Measurements from ENCODE around the gene ADAMTS16.

The ADAMTS16 gene, protein sequence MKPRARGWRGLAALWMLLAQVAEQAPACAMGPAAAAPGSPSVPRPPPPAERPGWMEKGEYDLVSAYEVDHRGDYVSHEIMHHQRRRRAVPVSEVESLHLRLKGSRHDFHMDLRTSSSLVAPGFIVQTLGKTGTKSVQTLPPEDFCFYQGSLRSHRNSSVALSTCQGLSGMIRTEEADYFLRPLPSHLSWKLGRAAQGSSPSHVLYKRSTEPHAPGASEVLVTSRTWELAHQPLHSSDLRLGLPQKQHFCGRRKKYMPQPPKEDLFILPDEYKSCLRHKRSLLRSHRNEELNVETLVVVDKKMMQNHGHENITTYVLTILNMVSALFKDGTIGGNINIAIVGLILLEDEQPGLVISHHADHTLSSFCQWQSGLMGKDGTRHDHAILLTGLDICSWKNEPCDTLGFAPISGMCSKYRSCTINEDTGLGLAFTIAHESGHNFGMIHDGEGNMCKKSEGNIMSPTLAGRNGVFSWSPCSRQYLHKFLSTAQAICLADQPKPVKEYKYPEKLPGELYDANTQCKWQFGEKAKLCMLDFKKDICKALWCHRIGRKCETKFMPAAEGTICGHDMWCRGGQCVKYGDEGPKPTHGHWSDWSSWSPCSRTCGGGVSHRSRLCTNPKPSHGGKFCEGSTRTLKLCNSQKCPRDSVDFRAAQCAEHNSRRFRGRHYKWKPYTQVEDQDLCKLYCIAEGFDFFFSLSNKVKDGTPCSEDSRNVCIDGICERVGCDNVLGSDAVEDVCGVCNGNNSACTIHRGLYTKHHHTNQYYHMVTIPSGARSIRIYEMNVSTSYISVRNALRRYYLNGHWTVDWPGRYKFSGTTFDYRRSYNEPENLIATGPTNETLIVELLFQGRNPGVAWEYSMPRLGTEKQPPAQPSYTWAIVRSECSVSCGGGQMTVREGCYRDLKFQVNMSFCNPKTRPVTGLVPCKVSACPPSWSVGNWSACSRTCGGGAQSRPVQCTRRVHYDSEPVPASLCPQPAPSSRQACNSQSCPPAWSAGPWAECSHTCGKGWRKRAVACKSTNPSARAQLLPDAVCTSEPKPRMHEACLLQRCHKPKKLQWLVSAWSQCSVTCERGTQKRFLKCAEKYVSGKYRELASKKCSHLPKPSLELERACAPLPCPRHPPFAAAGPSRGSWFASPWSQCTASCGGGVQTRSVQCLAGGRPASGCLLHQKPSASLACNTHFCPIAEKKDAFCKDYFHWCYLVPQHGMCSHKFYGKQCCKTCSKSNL

DNA sequence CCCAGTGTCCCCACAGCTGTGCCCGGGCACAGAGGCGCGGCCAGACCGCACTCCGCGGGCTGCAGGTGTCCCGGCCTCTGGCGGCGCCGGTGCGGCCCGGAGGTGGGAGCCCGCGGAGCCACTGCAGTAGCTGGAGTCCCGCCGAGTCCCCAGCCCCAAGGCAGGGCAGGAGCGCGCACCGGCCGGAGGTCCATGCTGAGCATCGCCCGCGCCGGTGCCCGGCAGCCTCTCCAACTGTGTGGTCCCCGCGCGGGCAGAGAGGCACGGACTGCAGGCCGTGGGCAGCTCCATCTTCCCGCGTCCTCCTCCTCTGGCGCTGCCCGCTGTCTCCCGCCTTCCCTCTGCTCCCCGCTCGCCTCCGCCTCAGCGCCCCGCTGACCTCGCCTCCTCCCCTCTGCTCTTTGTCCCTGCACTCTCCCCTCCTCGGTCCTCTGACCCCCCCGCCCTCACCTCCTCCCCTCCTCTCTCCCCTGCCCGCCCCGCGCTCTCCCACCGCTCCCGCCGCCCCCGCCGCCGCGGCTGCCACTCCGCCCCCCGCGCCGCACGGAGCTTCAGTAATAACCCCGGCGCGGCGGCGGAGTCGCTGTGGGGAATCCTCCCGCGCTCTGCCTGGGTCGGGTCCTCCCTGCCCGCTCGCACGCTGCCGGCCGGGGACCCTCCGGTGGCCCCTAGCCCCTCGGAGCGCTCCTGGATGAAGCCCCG, at the start of gene ADAMTS16:
Gene ADAMTS16 (plus strand): TSS at position 554 of the 702 bp plus-strand sequence. CDS start 138 bp downstream, at position 692.
- no peak for DNase-seq (ENCODE audit: extremely low read depth, low read depth)
- TF ChIP-seq CTCF (IDR thresholded peaks at IDR 0.05; ENCODE audit: low read depth, low read length): no peak

- no peak for DNase-seq (ENCODE audit: extremely low read depth, low read depth)
- no peak for TF ChIP-seq CTCF (IDR thresholded peaks at IDR 0.05; ENCODE audit: low read depth, low read length)
Measured at GRCh38 chr5:5092149-5092548, 48.0 kb upstream of the ADAMTS16 start.

- no peak for TF ChIP-seq CTCF (IDR thresholded peaks at IDR 0.05; ENCODE audit: low read depth, low read length)
- no peak for DNase-seq (ENCODE audit: extremely low read depth, low read depth)
Measured at GRCh38 chr5:5100635-5101034, 39.5 kb upstream of the ADAMTS16 start.

- TF ChIP-seq CTCF (IDR thresholded peaks at IDR 0.05; ENCODE audit: low read depth, low read length): no peak
Measured at GRCh38 chr5:5101676-5102075, 38.5 kb upstream of the ADAMTS16 start.

GRCh38 chr5:5103245-5103644, 36.9 kb upstream of the ADAMTS16 start:
- TF ChIP-seq CTCF (IDR thresholded peaks at IDR 0.05; ENCODE audit: low read depth, low read length): no peak
- no peak for DNase-seq (ENCODE audit: extremely low read depth, low read depth)

More at GRCh38 chr5:5101676-5102075, 38.5 kb upstream of the ADAMTS16 start:
- DNase-seq (ENCODE audit: extremely low read depth, low read depth): no peak

- no peak for TF ChIP-seq CTCF (IDR thresholded peaks at IDR 0.05; ENCODE audit: low read depth, low read length)
- no peak for DNase-seq (ENCODE audit: extremely low read depth, low read depth)
Measured at GRCh38 chr5:5104550-5104949, 35.6 kb upstream of the ADAMTS16 start.

Measured in AG09319 (cell line).